ENCODE measurements around the gene TBC1D16.

- no peak for TF ChIP-seq CTCF (conservative IDR thresholded peaks at IDR 0.05; ENCODE audit: low read length)
- no peak for TF ChIP-seq EZH2phosphoT487 (IDR thresholded peaks at IDR 0.05; ENCODE audit: borderline replicate concordance, low read depth, low read length)
Observed at GRCh38 chr17:79936050-79936449, 99.6 kb downstream of the TBC1D16 start.

Data from OCI-LY7 (cell line).